Right atrium auricular region (tissue), 2 donors: ENCODE data around the gene TBPL1. TPM values are rescaled to one million over a fixed set of nuclear protein-coding genes. Genes with fewer than 3 reads are reported as not detected.

ENCODE experiments used
- DNase-seq: peaks from one replicate; pipeline ENCODE4 v3.0.0-alpha.2; 2019; ENCODE audit warnings: low spot score
- H3K27ac ChIP-seq, 2 donors: fragments of 200-600 bp; sonication (generic); 1 replicate in 1 of 2; 2 replicates in 1 of 2; pipeline ENCODE4 v1.5.1; 2016 to 2019
- H3K27me3 ChIP-seq, 2 donors: fragments of 200-600 bp; sonication (generic); one replicate each; pipeline versions ENCODE4 v1.5.1 to v1.6.0; 2017 to 2019
- H3K36me3 ChIP-seq: fragments of 200-600 bp; sonication (generic); one replicate; pipeline ENCODE4 v1.5.1; 2016
- H3K4me1 ChIP-seq, 2 donors: fragments of 200-600 bp; sonication (generic); one replicate each; pipeline versions ENCODE4 v1.5.1 to v1.6.0; 2017 to 2019
- H3K4me3 ChIP-seq, 2 donors: fragments of 200-600 bp; sonication (generic); 1 replicate in 1 of 2; 2 replicates in 1 of 2; pipeline ENCODE4 v1.5.1; 2017 to 2019; ENCODE audit warnings: mild to moderate bottlenecking in 1 of 2, moderate library complexity in 1 of 2
- H3K9me3 ChIP-seq, 2 donors: fragments of 200-600 bp; sonication (generic); one replicate each; pipeline ENCODE4 v1.5.1; 2019
- CTCF ChIP-seq, 2 donors: fragments of 200-600 bp; sonication (generic); IDR thresholded peaks; one replicate each; pipeline ENCODE4 v1.5.1; 2019; ENCODE audit warnings: antibody characterized with exemption in 2 of 2
- total RNA-seq, 2 donors: library from RNA; depleted of rRNA; stranded (reverse); fragments of >200 nt; gene quantifications; one replicate each; pipeline ENCODE4 v1.1.0, GENCODE V29; 2016

The TBPL1 gene
- total RNA-seq, 2 donors from 2014 or later, result 18.9 to 22.6 TPM

- H3K4me3 ChIP-seq, result no peak overlapping the region
These were observed 68.5 kb downstream of the TBPL1 start for GRCh38 chr6:134021396-134022122.

GRCh38 chr6:134022650-134023049 is 69.6 kb downstream of the TBPL1 start:
- no peaks in the 10 kb centered on the region for H3K27me3 ChIP-seq
- no peak for DNase-seq
- no peaks in the 10 kb centered on the region for H3K9me3 ChIP-seq
- H3K36me3 ChIP-seq, result no peaks in the 10 kb centered on the region
- no peak overlapping the region for H3K27ac ChIP-seq
- H3K4me3 ChIP-seq, result no peak overlapping the region
- no peak for TF ChIP-seq CTCF (IDR thresholded peaks at IDR 0.05)
- peaks cover 0 to 13% of the 10 kb centered on the region in 2 donors for H3K4me1 ChIP-seq

More at GRCh38 chr6:134021396-134022122, 68.5 kb downstream of the TBPL1 start:
- Histone ChIP-seq H3K4me1 (peaks cover 0 to 13% of the 10 kb centered on the region in 2 donors), H3K27ac (no peak overlapping the region), H3K36me3 (no peaks in the 10 kb centered on the region), H3K27me3 (no peaks in the 10 kb centered on the region), H3K9me3 (no peaks in the 10 kb centered on the region)
- no peak for DNase-seq
- TF ChIP-seq CTCF (IDR thresholded peaks at IDR 0.05), result no peak

- Histone ChIP-seq H3K4me3 (no peak overlapping the region), H3K4me1 (no peaks in the 10 kb centered on the region), H3K27me3 (no peaks in the 10 kb centered on the region), H3K36me3 (no peaks in the 10 kb centered on the region), H3K27ac (no peak overlapping the region), H3K9me3 (no peaks in the 10 kb centered on the region)
- TF ChIP-seq CTCF (IDR thresholded peaks at IDR 0.05), result no peak
- DNase-seq, result no peak
These were observed 73.6 kb downstream of the TBPL1 start for GRCh38 chr6:134026597-134026996.

- H3K36me3 ChIP-seq, result no peaks in the 10 kb centered on the region
- no peak for TF ChIP-seq CTCF (IDR thresholded peaks at IDR 0.05)
- H3K27ac ChIP-seq, result no peak overlapping the region
- H3K27me3 ChIP-seq, result no peaks in the 10 kb centered on the region
- H3K4me1 ChIP-seq, result no peaks in the 10 kb centered on the region
- H3K9me3 ChIP-seq, result no peaks in the 10 kb centered on the region
- no peak for DNase-seq
- H3K4me3 ChIP-seq, result no peak overlapping the region
These were observed 75.4 kb downstream of the TBPL1 start for GRCh38 chr6:134028438-134028837.

- H3K4me3 ChIP-seq, result no peak overlapping the region
- H3K27ac ChIP-seq, result no peak overlapping the region
- no peaks in the 10 kb centered on the region for H3K27me3 ChIP-seq
- H3K36me3 ChIP-seq, result no peaks in the 10 kb centered on the region
- no peaks in the 10 kb centered on the region for H3K9me3 ChIP-seq
- no peak for TF ChIP-seq CTCF (IDR thresholded peaks at IDR 0.05)
- DNase-seq, result no peak
- no peaks in the 10 kb centered on the region for H3K4me1 ChIP-seq
These were observed 76.8 kb downstream of the TBPL1 start for GRCh38 chr6:134029495-134030455.
